ENCODE results near the gene CDK1.

Gene CDK1

DNA sequence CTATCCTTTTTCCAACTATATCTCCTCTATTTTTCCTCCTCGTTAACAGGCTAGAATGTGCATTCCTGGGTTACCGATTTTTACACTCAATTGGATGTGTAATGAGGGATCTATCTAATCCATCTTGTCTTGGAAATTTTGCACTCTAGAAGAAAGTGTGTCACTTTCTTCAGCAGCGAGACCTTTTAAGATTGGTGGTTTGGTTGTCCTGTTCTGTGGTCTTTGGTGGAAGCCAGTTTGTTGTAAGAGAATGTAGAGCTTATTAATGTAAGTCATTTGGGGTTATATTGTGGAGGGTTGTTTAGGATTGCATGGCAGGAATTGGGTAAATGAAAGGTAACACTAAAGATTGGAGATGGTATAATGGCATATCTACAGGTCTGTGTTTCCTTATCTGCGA is 16.7 kb downstream of the CDK1 start:
- H3K4me1 ChIP-seq (ENCODE audit: insufficient read depth, low read length), result no peaks in the 10 kb centered on the region
- H3K36me3 ChIP-seq (ENCODE audit: insufficient read depth, low read length), result peaks cover 19% of the 10 kb centered on the region
- H3K9ac ChIP-seq (ENCODE audit: low read depth, low read length), result no peak overlapping the region
- H3K9me3 ChIP-seq (ENCODE audit: control insufficient read depth, insufficient read depth, low read length), result no peaks in the 10 kb centered on the region

GRCh38 chr10:60795465-60796202 is 17.4 kb downstream of the CDK1 start:
- Histone ChIP-seq H3K36me3 (ENCODE audit: insufficient read depth, low read length) (peaks cover 19% of the 10 kb centered on the region), H3K9me3 (ENCODE audit: control insufficient read depth, insufficient read depth, low read length) (no peaks in the 10 kb centered on the region), H3K9ac (ENCODE audit: low read depth, low read length) (no peak overlapping the region), H3K4me1 (ENCODE audit: insufficient read depth, low read length) (no peaks in the 10 kb centered on the region)

- Histone ChIP-seq H3K9me3 (ENCODE audit: control insufficient read depth, insufficient read depth, low read length) (no peaks in the 10 kb centered on the region), H3K36me3 (ENCODE audit: insufficient read depth, low read length) (peaks cover 17% of the 10 kb centered on the region), H3K4me1 (ENCODE audit: insufficient read depth, low read length) (no peaks in the 10 kb centered on the region)
Observed at GRCh38 chr10:60796481-60796880, 18.2 kb downstream of the CDK1 start.

DNA sequence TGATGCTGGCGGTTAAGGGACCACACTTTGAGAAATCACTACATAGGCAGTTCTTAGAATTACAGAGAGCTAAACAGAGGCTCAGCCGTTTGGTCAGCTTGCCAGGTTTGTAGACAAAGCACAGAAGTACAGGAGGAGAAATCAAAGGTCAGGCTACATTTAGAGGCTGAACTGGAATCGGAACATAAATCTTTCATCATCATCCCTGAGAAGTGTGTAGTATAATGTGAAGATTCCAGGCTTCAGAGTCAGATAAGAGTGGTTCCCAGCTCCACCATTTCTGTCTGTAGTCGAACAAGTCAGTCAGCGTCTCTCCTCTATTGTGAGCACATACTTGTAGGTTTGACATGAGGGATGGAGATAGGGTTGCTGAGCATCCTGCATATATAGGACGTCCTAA is 18.9 kb downstream of the CDK1 start:
- H3K9ac ChIP-seq (ENCODE audit: low read depth, low read length), result no peak overlapping the region
- H3K9me3 ChIP-seq (ENCODE audit: control insufficient read depth, insufficient read depth, low read length), result no peaks in the 10 kb centered on the region
- peaks cover 10% of the 10 kb centered on the region for H3K36me3 ChIP-seq (ENCODE audit: insufficient read depth, low read length)
- no peaks in the 10 kb centered on the region for H3K4me1 ChIP-seq (ENCODE audit: insufficient read depth, low read length)

More at GRCh38 chr10:60796481-60796880, 18.2 kb downstream of the CDK1 start:
- no peak overlapping the region for H3K9ac ChIP-seq (ENCODE audit: low read depth, low read length)

- Histone ChIP-seq H3K9me3 (ENCODE audit: control insufficient read depth, insufficient read depth, low read length) (no peaks in the 10 kb centered on the region), H3K9ac (ENCODE audit: low read depth, low read length) (no peak overlapping the region), H3K36me3 (ENCODE audit: insufficient read depth, low read length) (peaks cover 3% of the 10 kb centered on the region), H3K4me1 (ENCODE audit: insufficient read depth, low read length) (no peaks in the 10 kb centered on the region)
Observed at GRCh38 chr10:60798031-60798430, 19.8 kb downstream of the CDK1 start.

- Histone ChIP-seq H3K4me1 (ENCODE audit: insufficient read depth, low read length) (no peaks in the 10 kb centered on the region), H3K9ac (ENCODE audit: low read depth, low read length) (no peak overlapping the region), H3K36me3 (ENCODE audit: insufficient read depth, low read length) (peaks cover 2% of the 10 kb centered on the region), H3K9me3 (ENCODE audit: control insufficient read depth, insufficient read depth, low read length) (no peaks in the 10 kb centered on the region)
Observed at GRCh38 chr10:60798870-60799269, 20.6 kb downstream of the CDK1 start.

GRCh38 chr10:60799971-60800650 is 21.8 kb downstream of the CDK1 start:
- H3K36me3 ChIP-seq (ENCODE audit: insufficient read depth, low read length), result peaks cover 2% of the 10 kb centered on the region; the same call in 1 of the 2 replicates
- no peaks in the 10 kb centered on the region for H3K9me3 ChIP-seq (ENCODE audit: control insufficient read depth, insufficient read depth, low read length)
- H3K9ac ChIP-seq (ENCODE audit: low read depth, low read length), result no peak overlapping the region
- no peaks in the 10 kb centered on the region for H3K4me1 ChIP-seq (ENCODE audit: insufficient read depth, low read length)

- no peaks in the 10 kb centered on the region for H3K9me3 ChIP-seq (ENCODE audit: control insufficient read depth, insufficient read depth, low read length)
- no peaks in the 10 kb centered on the region for H3K4me1 ChIP-seq (ENCODE audit: insufficient read depth, low read length)
- no peak overlapping the region for H3K9ac ChIP-seq (ENCODE audit: low read depth, low read length)
- H3K36me3 ChIP-seq (ENCODE audit: insufficient read depth, low read length), result no peaks in the 10 kb centered on the region; the same call in 1 of the 2 replicates
Observed at GRCh38 chr10:60800918-60801317, 22.6 kb downstream of the CDK1 start.

DNA sequence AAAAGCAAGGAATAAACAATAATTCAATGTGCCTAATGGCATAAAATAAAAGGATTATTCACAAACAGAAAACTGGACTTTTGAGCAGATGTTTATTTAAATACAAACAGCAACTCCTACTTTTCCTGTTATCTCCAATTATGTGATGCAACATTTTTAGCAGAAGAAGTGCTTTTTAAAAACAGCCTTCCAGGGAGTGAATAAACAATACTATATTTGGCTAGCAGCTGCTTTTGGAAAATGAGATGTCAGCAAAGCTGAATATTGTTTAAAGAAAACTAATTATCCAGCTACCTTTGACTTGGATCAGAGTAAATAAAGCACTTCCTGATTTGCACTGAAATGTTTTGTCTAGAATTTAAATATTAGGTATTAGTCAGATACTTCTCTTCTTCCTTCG is 23.2 kb downstream of the CDK1 start:
- Histone ChIP-seq H3K4me1 (ENCODE audit: insufficient read depth, low read length) (no peaks in the 10 kb centered on the region), H3K36me3 (ENCODE audit: insufficient read depth, low read length) (no peaks in the 10 kb centered on the region; the same call in 1 of the 2 replicates), H3K9me3 (ENCODE audit: control insufficient read depth, insufficient read depth, low read length) (no peaks in the 10 kb centered on the region), H3K9ac (ENCODE audit: low read depth, low read length) (no peak overlapping the region)

- Histone ChIP-seq H3K9ac (ENCODE audit: low read depth, low read length) (no peak overlapping the region), H3K4me1 (ENCODE audit: insufficient read depth, low read length) (no peaks in the 10 kb centered on the region), H3K36me3 (ENCODE audit: insufficient read depth, low read length) (no peaks in the 10 kb centered on the region; the same call in 1 of the 2 replicates), H3K9me3 (ENCODE audit: control insufficient read depth, insufficient read depth, low read length) (no peaks in the 10 kb centered on the region)
Observed at GRCh38 chr10:60803433-60803832, 25.2 kb downstream of the CDK1 start.

DNA sequence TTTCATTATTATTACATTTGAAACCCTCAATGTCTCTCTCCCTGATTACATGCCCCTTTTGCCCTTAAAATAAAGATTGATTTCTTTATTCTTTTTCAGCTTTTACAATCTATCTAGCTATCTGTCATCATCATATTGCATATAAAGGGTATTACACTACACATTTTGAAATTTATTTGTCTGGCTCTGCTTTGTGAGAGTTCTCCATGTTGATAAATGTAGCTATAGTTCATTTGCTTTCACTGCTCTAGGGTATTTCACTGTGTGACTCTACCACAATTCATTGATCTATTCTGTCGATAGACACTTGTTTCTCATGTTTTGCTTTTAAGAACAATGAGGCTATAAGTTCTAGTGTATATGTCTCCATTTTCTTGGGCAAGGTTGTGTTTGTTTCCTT is 25.6 kb downstream of the CDK1 start:
- H3K4me1 ChIP-seq (ENCODE audit: insufficient read depth, low read length), result no peaks in the 10 kb centered on the region
- H3K9ac ChIP-seq (ENCODE audit: low read depth, low read length), result no peak overlapping the region
- H3K36me3 ChIP-seq (ENCODE audit: insufficient read depth, low read length), result no peaks in the 10 kb centered on the region; the same call in 1 of the 2 replicates
- no peaks in the 10 kb centered on the region for H3K9me3 ChIP-seq (ENCODE audit: control insufficient read depth, insufficient read depth, low read length)

DNA sequence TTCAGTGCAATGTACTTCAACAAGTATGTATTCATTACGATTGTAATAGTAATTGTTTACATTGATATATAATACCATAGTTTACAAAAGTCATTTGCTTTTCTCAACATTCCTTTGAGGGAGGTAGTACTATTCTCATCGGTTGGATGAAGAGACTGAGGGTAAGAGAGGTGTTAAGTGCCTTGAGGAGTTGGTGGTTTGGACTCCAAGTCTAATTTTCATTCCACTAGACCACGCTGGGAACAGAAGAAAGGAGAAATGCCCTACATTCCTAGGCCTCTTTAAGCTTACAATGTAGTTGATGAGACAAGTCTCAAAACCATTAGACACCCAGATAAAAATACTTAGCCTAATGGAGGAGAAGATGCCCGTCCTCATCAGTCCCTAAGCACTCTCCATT is 28.6 kb downstream of the CDK1 start:
- no peaks in the 10 kb centered on the region for H3K36me3 ChIP-seq (ENCODE audit: insufficient read depth, low read length)

DNA sequence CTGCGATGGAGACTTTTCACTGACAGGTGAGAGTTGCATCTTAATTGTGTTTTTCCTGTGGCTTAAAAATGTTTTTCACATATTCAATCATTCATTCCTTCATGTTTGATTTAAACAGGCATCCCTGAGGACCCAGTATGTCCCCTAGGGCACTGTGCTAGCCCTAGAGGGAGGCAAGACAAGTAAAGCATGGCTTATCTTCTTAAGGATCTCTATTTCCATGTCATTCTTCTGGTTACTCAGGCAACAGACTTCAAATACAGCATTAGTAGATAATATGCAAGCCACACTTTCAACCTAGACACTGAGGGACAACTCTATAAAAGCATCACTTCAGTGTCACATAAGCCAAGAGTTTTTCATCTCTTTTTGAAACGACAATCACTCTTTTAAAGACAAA is 29.2 kb downstream of the CDK1 start:
- no peaks in the 10 kb centered on the region for H3K4me1 ChIP-seq (ENCODE audit: insufficient read depth, low read length)
- no peak overlapping the region for H3K9ac ChIP-seq (ENCODE audit: low read depth, low read length)
- H3K9me3 ChIP-seq (ENCODE audit: control insufficient read depth, insufficient read depth, low read length), result no peaks in the 10 kb centered on the region
- H3K36me3 ChIP-seq (ENCODE audit: insufficient read depth, low read length), result no peaks in the 10 kb centered on the region

More for the DNA sequence above, 28.6 kb downstream of the CDK1 start:
- Histone ChIP-seq H3K4me1 (ENCODE audit: insufficient read depth, low read length) (no peaks in the 10 kb centered on the region), H3K9me3 (ENCODE audit: control insufficient read depth, insufficient read depth, low read length) (no peaks in the 10 kb centered on the region), H3K9ac (ENCODE audit: low read depth, low read length) (no peak overlapping the region)

DNA sequence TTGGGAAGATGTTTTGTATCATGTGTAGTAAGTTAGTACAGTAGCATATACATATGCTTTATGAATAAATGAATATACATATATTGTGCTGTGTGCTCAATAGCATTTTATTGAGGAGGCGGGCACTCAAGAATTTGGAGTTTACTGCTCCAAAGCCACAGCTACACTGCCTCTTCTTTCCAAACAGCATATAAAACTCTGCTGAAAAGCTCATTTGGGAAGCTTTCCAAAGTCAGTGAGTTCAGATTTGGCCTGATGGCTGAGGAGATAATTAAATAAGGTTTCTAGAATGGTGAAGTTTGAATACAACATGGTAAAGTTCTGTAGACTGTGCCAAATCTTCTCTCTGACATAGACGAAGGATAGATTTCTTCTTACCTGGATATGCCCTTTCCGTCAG is 29.8 kb downstream of the CDK1 start:
- Histone ChIP-seq H3K9ac (ENCODE audit: low read depth, low read length) (no peak overlapping the region), H3K9me3 (ENCODE audit: control insufficient read depth, insufficient read depth, low read length) (no peaks in the 10 kb centered on the region), H3K4me1 (ENCODE audit: insufficient read depth, low read length) (no peaks in the 10 kb centered on the region), H3K36me3 (ENCODE audit: insufficient read depth, low read length) (no peaks in the 10 kb centered on the region)

DNA sequence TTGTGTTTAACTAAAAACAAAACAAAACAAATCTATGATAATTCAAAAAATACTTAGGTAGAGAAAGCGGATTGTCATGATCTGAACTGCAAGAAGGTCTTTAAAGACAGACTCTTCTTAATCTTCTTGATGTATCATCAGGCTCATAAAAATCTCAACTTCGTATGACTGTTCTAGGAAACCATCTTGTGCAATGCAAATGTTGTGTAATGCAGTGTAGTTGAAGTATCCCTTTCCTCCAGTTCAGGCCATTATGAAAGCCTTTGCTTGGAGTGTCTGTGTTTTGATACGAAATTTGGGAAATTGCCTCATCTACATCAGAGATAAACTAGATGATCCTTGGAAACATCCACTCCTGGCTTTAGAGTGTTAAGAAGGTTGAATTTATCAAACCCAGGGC is 30.9 kb downstream of the CDK1 start:
- H3K36me3 ChIP-seq (ENCODE audit: insufficient read depth, low read length), result no peaks in the 10 kb centered on the region
- H3K4me1 ChIP-seq (ENCODE audit: insufficient read depth, low read length), result no peaks in the 10 kb centered on the region
- no peak overlapping the region for H3K9ac ChIP-seq (ENCODE audit: low read depth, low read length)
- H3K9me3 ChIP-seq (ENCODE audit: control insufficient read depth, insufficient read depth, low read length), result no peaks in the 10 kb centered on the region
